Activated T-cell treated with anti-CD3 and anti-CD28 coated beads, Interleukin-2, amount 50 U/mL, for 4 hours (primary cell): Measurements from ENCODE around the gene B4GALT3. TPM values are rescaled to one million over a fixed set of nuclear protein-coding genes. Genes with fewer than 3 reads are reported as not detected.

Experiments
- ATAC-seq, 2 donors: fragments of 200-7000 bp; cut with Tn5 transposase; one replicate each; pipeline ENCODE4 v1.10.0; 2021
- DNase-seq: peaks from one replicate; pipeline ENCODE4 v3.0.0-alpha.2; 2020
- H3K27me3 Mint-ChIP-seq: one replicate; pipeline ENCODE4 v1.8.0; 2021; ENCODE audit warnings: low read depth, mixed read lengths
- H3K36me3 Mint-ChIP-seq: one replicate; pipeline ENCODE4 v1.8.0; 2022; ENCODE audit warnings: mixed read lengths; ENCODE audit not compliant: insufficient read depth
- H3K4me1 Mint-ChIP-seq: one replicate; pipeline ENCODE4 v1.8.0; 2021; ENCODE audit warnings: low read depth, mixed read lengths
- H3K4me3 Mint-ChIP-seq: one replicate; pipeline ENCODE4 v1.8.0; 2021; ENCODE audit warnings: mild to moderate bottlenecking, moderate library complexity, mixed read lengths
- H3K9me3 Mint-ChIP-seq: one replicate; pipeline ENCODE4 v1.8.0; 2021; ENCODE audit warnings: mixed read lengths
- total RNA-seq, 3 donors: library from RNA; stranded (reverse); gene quantifications; one replicate each; pipeline ENCODE4 v1.2.1, GENCODE V29; 2021

B4GALT3 gene
- total RNA-seq, 3 donors from 2014 or later = 73.9 to 76.3 (median 75.9) TPM

- peaks cover 50% of the 10 kb centered on the region for H3K4me1 Mint-ChIP-seq
- H3K36me3 Mint-ChIP-seq = peaks cover 29% of the 10 kb centered on the region
- H3K9me3 Mint-ChIP-seq = no peaks in the 10 kb centered on the region
- peak within 1 kb of the TSS; percentile 86 for H3K4me3 Mint-ChIP-seq
- ATAC-seq = peak; percentile 97
- peak; percentile 82 for DNase-seq
- H3K27me3 Mint-ChIP-seq = no peaks in the 10 kb centered on the region
Observed at GRCh38 chr1:161165742-161166668, 11.3 kb downstream of the B4GALT3 start, which contains the start of gene PPOX. TSS of gene PPOX (plus strand) at chr1:161166426. CDS start at chr1:161166848, 422 bp downstream.

- Mint-ChIP-seq H3K4me3 (peak overlapping the region; percentile 21), H3K4me1 (peaks cover 59% of the 10 kb centered on the region), H3K36me3 (peaks cover 26% of the 10 kb centered on the region), H3K9me3 (no peaks in the 10 kb centered on the region), H3K27me3 (no peaks in the 10 kb centered on the region)
- DNase-seq (no peak), ATAC-seq (no peak)
Observed at GRCh38 chr1:161164901-161165610, 12.3 kb downstream of the B4GALT3 start.

GRCh38 chr1:161163793-161164192 is 13.5 kb downstream of the B4GALT3 start:
- no peak for DNase-seq
- Mint-ChIP-seq H3K4me3 (no peak overlapping the region), H3K9me3 (no peaks in the 10 kb centered on the region), H3K4me1 (peaks cover 68% of the 10 kb centered on the region), H3K36me3 (peaks cover 20% of the 10 kb centered on the region), H3K27me3 (no peaks in the 10 kb centered on the region)
- ATAC-seq = no peak

GRCh38 chr1:161162806-161163205 is 14.5 kb downstream of the B4GALT3 start:
- Mint-ChIP-seq H3K36me3 (peaks cover 16% of the 10 kb centered on the region), H3K4me3 (no peak overlapping the region), H3K27me3 (no peaks in the 10 kb centered on the region), H3K9me3 (no peaks in the 10 kb centered on the region), H3K4me1 (peaks cover 64% of the 10 kb centered on the region)
- ATAC-seq (no peak), DNase-seq (no peak)

- no peak for DNase-seq
- no peak for ATAC-seq
- Mint-ChIP-seq H3K4me1 (peaks cover 58% of the 10 kb centered on the region), H3K4me3 (no peak overlapping the region), H3K36me3 (peaks cover 21% of the 10 kb centered on the region), H3K27me3 (no peaks in the 10 kb centered on the region), H3K9me3 (no peaks in the 10 kb centered on the region)
Observed at GRCh38 chr1:161162052-161162451, 15.3 kb downstream of the B4GALT3 start.

GRCh38 chr1:161161652-161162051 is 15.7 kb downstream of the B4GALT3 start:
- Mint-ChIP-seq H3K9me3 (no peaks in the 10 kb centered on the region), H3K36me3 (peaks cover 23% of the 10 kb centered on the region), H3K4me1 (peaks cover 55% of the 10 kb centered on the region), H3K4me3 (peak overlapping the region; percentile 63), H3K27me3 (no peaks in the 10 kb centered on the region)
- DNase-seq (no peak), ATAC-seq (no peak)

- DNase-seq = no peak
- Mint-ChIP-seq H3K36me3 (peaks cover 23% of the 10 kb centered on the region), H3K27me3 (no peaks in the 10 kb centered on the region), H3K4me3 (peak overlapping the region; percentile 88), H3K4me1 (peaks cover 50% of the 10 kb centered on the region), H3K9me3 (no peaks in the 10 kb centered on the region)
- ATAC-seq = no peak
Observed at GRCh38 chr1:161160671-161161145, 16.6 kb downstream of the B4GALT3 start.

- no peak for DNase-seq
- Mint-ChIP-seq H3K4me3 (peak overlapping the region; percentile 88), H3K9me3 (no peaks in the 10 kb centered on the region), H3K36me3 (peaks cover 25% of the 10 kb centered on the region), H3K4me1 (peaks cover 51% of the 10 kb centered on the region), H3K27me3 (no peaks in the 10 kb centered on the region)
- ATAC-seq = no peak
Observed at GRCh38 chr1:161159913-161160243, 17.4 kb downstream of the B4GALT3 start.

- ATAC-seq (peak; percentile 95 to 96), DNase-seq (peak; percentile 89)
- H3K4me3 Mint-ChIP-seq = peak within 1 kb of the TSS; percentile 88
- H3K9me3 Mint-ChIP-seq = no peaks in the 10 kb centered on the region
- peaks cover 53% of the 10 kb centered on the region for H3K4me1 Mint-ChIP-seq
- H3K36me3 Mint-ChIP-seq = peaks cover 24% of the 10 kb centered on the region
- no peaks in the 10 kb centered on the region for H3K27me3 Mint-ChIP-seq
Observed at GRCh38 chr1:161159087-161159912, 18.0 kb downstream of the B4GALT3 start, which contains the start of gene USP21. TSS of gene USP21 (plus strand) at chr1:161159500. CDS start at chr1:161160641, 1,141 bp downstream.

- Mint-ChIP-seq H3K36me3 (peaks cover 19% of the 10 kb centered on the region), H3K4me3 (peak overlapping the region; percentile 88), H3K27me3 (no peaks in the 10 kb centered on the region), H3K4me1 (peaks cover 54% of the 10 kb centered on the region), H3K9me3 (no peaks in the 10 kb centered on the region)
- ATAC-seq = no peak
- no peak for DNase-seq
Observed at GRCh38 chr1:161158316-161159010, 18.8 kb downstream of the B4GALT3 start.

- DNase-seq (no peak), ATAC-seq (no peak)
- Mint-ChIP-seq H3K4me1 (peaks cover 51% of the 10 kb centered on the region), H3K4me3 (no peak overlapping the region), H3K9me3 (no peaks in the 10 kb centered on the region), H3K36me3 (peaks cover 17% of the 10 kb centered on the region), H3K27me3 (no peaks in the 10 kb centered on the region)
Observed at GRCh38 chr1:161157867-161158266, 19.4 kb downstream of the B4GALT3 start.

- peaks cover 10% of the 10 kb centered on the region for H3K36me3 Mint-ChIP-seq
- H3K27me3 Mint-ChIP-seq = no peaks in the 10 kb centered on the region
- no peaks in the 10 kb centered on the region for H3K9me3 Mint-ChIP-seq
- peak within 1 kb of the TSS; percentile 95 for H3K4me3 Mint-ChIP-seq
- DNase-seq (peak; percentile 70), ATAC-seq (peak; percentile 97)
- peaks cover 20% of the 10 kb centered on the region for H3K4me1 Mint-ChIP-seq
Observed at GRCh38 chr1:161153682-161154337, 23.5 kb downstream of the B4GALT3 start, which contains the start of gene UFC1. TSS of gene UFC1 (plus strand) at chr1:161153978. CDS start at chr1:161153998, 20 bp downstream.

GRCh38 chr1:161153176-161153575 is 24.1 kb downstream of the B4GALT3 start:
- DNase-seq (no peak), ATAC-seq (no peak)
- Mint-ChIP-seq H3K4me1 (peaks cover 18% of the 10 kb centered on the region), H3K4me3 (peak overlapping the region; percentile 95), H3K36me3 (peaks cover 10% of the 10 kb centered on the region), H3K27me3 (no peaks in the 10 kb centered on the region), H3K9me3 (no peaks in the 10 kb centered on the region)
